ENCODE measurements around the gene PSTPIP1. TPM values are rescaled to one million over a fixed set of nuclear protein-coding genes. Genes with fewer than 3 reads are reported as not detected.

Gene PSTPIP1
- total RNA-seq, 1 donor from 2014 or later: not detected

- H3K27ac Mint-ChIP-seq: no peak overlapping the region
- H3K27me3 Mint-ChIP-seq: peaks cover 27% of the 10 kb centered on the region
- no peak for DNase-seq (ENCODE audit: low spot score, unreplicated experiment)
- no peak overlapping the region for H3K4me3 Mint-ChIP-seq (ENCODE audit: low read depth)
- no peak for TF ChIP-seq CTCF (IDR thresholded peaks at IDR 0.05; ENCODE audit: unreplicated experiment)
- no peaks in the 10 kb centered on the region for H3K36me3 Mint-ChIP-seq (ENCODE audit: insufficient read depth)
- H3K9me3 Mint-ChIP-seq (ENCODE audit: low read depth): no peaks in the 10 kb centered on the region
- H3K4me1 Mint-ChIP-seq (ENCODE audit: low read depth): peaks cover 3% of the 10 kb centered on the region
Measured at GRCh38 chr15:76967067-76967466, 27.9 kb upstream of the PSTPIP1 start.

GRCh38 chr15:76968306-76968705 is 26.6 kb upstream of the PSTPIP1 start:
- Mint-ChIP-seq H3K4me3 (ENCODE audit: low read depth) (no peak overlapping the region), H3K4me1 (ENCODE audit: low read depth) (peaks cover 3% of the 10 kb centered on the region), H3K27ac (no peak overlapping the region), H3K27me3 (peaks cover 22% of the 10 kb centered on the region), H3K36me3 (ENCODE audit: insufficient read depth) (no peaks in the 10 kb centered on the region), H3K9me3 (ENCODE audit: low read depth) (no peaks in the 10 kb centered on the region)
- DNase-seq (ENCODE audit: low spot score, unreplicated experiment): no peak
- no peak for TF ChIP-seq CTCF (IDR thresholded peaks at IDR 0.05; ENCODE audit: unreplicated experiment)

GRCh38 chr15:76972389-76973361 is 22.3 kb upstream of the PSTPIP1 start:
- peaks cover 4% of the 10 kb centered on the region for H3K27me3 Mint-ChIP-seq
- no peaks in the 10 kb centered on the region for H3K36me3 Mint-ChIP-seq (ENCODE audit: insufficient read depth)
- DNase-seq (ENCODE audit: low spot score, unreplicated experiment): no peak
- no peak for TF ChIP-seq CTCF (IDR thresholded peaks at IDR 0.05; ENCODE audit: unreplicated experiment)
- H3K4me1 Mint-ChIP-seq (ENCODE audit: low read depth): no peaks in the 10 kb centered on the region
- no peak overlapping the region for H3K4me3 Mint-ChIP-seq (ENCODE audit: low read depth)
- no peaks in the 10 kb centered on the region for H3K9me3 Mint-ChIP-seq (ENCODE audit: low read depth)
- H3K27ac Mint-ChIP-seq: no peak overlapping the region

GRCh38 chr15:76973362-76973743 is 21.6 kb upstream of the PSTPIP1 start:
- Mint-ChIP-seq H3K27ac (no peak overlapping the region), H3K4me1 (ENCODE audit: low read depth) (no peaks in the 10 kb centered on the region), H3K4me3 (ENCODE audit: low read depth) (no peak overlapping the region), H3K36me3 (ENCODE audit: insufficient read depth) (no peaks in the 10 kb centered on the region), H3K27me3 (peaks cover 4% of the 10 kb centered on the region), H3K9me3 (ENCODE audit: low read depth) (no peaks in the 10 kb centered on the region)
- peak; percentile 57 for TF ChIP-seq CTCF (IDR thresholded peaks at IDR 0.05; ENCODE audit: unreplicated experiment)
- no peak for DNase-seq (ENCODE audit: low spot score, unreplicated experiment)

GRCh38 chr15:76973906-76974305 is 21.0 kb upstream of the PSTPIP1 start:
- no peaks in the 10 kb centered on the region for H3K27me3 Mint-ChIP-seq

More at GRCh38 chr15:76973906-76974305, 21.0 kb upstream of the PSTPIP1 start:
- H3K4me3 Mint-ChIP-seq (ENCODE audit: low read depth): no peak overlapping the region
- no peak overlapping the region for H3K27ac Mint-ChIP-seq
- TF ChIP-seq CTCF (IDR thresholded peaks at IDR 0.05; ENCODE audit: unreplicated experiment): no peak
- DNase-seq (ENCODE audit: low spot score, unreplicated experiment): no peak
- no peaks in the 10 kb centered on the region for H3K9me3 Mint-ChIP-seq (ENCODE audit: low read depth)
- H3K4me1 Mint-ChIP-seq (ENCODE audit: low read depth): no peaks in the 10 kb centered on the region
- H3K36me3 Mint-ChIP-seq (ENCODE audit: insufficient read depth): no peaks in the 10 kb centered on the region

Data from progenitor cell of endocrine pancreas (in vitro differentiated cells).